Measurements from ENCODE around the gene SLITRK3. TPM values are rescaled to one million over a fixed set of nuclear protein-coding genes. Genes with fewer than 3 reads are reported as not detected.

The SLITRK3 gene
- total and polyA plus RNA-seq, 2 donors (not counting 1 experiment from before 2014, with no cell fraction given): not detected

DNA sequence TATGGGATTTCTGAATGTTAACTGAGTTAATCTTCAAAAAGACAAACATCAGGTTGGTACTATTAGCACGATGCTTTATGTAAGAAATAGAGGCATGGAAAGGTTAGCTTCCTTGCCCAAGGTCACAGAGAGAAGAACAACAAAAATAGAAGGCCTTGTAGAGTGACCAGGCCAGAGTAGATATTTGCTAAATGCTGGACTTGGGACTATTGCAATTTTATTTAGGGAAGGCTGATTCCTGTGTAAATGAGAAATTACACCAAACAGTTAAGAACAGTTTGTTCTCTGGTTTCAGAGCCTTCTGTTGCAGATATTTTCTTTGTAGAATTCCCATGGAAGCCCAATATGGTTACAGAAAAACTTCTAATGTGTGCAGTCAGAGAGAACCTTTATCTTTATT lies 16.4 kb upstream of the SLITRK3 start:
- H3K9ac ChIP-seq (ENCODE audit: low read length): no peak overlapping the region
- ATAC-seq (ENCODE audit: low read depth) (no peak), DNase-seq (no peak)
- no peak overlapping the region for H3K27ac ChIP-seq (ENCODE audit: low read length in 2 of 2)
- H2AFZ ChIP-seq (ENCODE audit: insufficient read depth, low read depth, low read length, poor library complexity, severe bottlenecking): no peak overlapping the region
- no peaks in the 10 kb centered on the region for H4K20me1 ChIP-seq (ENCODE audit: control insufficient read depth, insufficient read depth, low read length, poor library complexity, severe bottlenecking)
- H3K9me3 Mint-ChIP-seq (ENCODE audit: insufficient read depth): no peaks in the 10 kb centered on the region
- H3K36me3 ChIP-seq (replicated peaks in 1 of 2; ENCODE audit: control extremely low read depth in 1 of 2, control insufficient read depth in 1 of 2, extremely low read depth in 1 of 2, insufficient read depth in 2 of 2, low read length in 1 of 2): no peaks in the 10 kb centered on the region
- H3K4me2 ChIP-seq (replicated peaks; ENCODE audit: low read depth, low read length, poor library complexity, severe bottlenecking): no peak overlapping the region
- H3K4me1 ChIP-seq (ENCODE audit: control insufficient read depth in 2 of 2, insufficient read depth in 2 of 2, low read length in 2 of 2): no peaks in the 10 kb centered on the region
- WGBS (ENCODE audit: insufficient coverage): no CpG with 5 or more reads among the region's 1 CpG
- H3K27ac Mint-ChIP-seq: no peak overlapping the region
- no peak overlapping the region for H3K4me3 ChIP-seq (ENCODE audit: control extremely low read depth in 1 of 5, extremely low read depth in 1 of 5, insufficient read depth in 1 of 5, low read depth in 2 of 5, low read length in 4 of 5)
- no peaks in the 10 kb centered on the region for H3K9me3 ChIP-seq (ENCODE audit: control extremely low read depth in 1 of 3, control insufficient read depth in 2 of 3, insufficient read depth in 1 of 3, low read length in 2 of 3)
- ChIA-PET CTCF (no interaction called here), POLR2A (no interaction called here)
- intact Hi-C loops (cut with micrococcal nuclease): no loop called here
- no peaks in the 10 kb centered on the region for H3K4me1 Mint-ChIP-seq
- no peaks in the 10 kb centered on the region for H3K27me3 ChIP-seq (replicated peaks in 1 of 4; ENCODE audit: control extremely low read depth in 1 of 4, control insufficient read depth in 3 of 4, insufficient read depth in 4 of 4, low read length in 3 of 4)
- TF ChIP-seq, protein P1, sequence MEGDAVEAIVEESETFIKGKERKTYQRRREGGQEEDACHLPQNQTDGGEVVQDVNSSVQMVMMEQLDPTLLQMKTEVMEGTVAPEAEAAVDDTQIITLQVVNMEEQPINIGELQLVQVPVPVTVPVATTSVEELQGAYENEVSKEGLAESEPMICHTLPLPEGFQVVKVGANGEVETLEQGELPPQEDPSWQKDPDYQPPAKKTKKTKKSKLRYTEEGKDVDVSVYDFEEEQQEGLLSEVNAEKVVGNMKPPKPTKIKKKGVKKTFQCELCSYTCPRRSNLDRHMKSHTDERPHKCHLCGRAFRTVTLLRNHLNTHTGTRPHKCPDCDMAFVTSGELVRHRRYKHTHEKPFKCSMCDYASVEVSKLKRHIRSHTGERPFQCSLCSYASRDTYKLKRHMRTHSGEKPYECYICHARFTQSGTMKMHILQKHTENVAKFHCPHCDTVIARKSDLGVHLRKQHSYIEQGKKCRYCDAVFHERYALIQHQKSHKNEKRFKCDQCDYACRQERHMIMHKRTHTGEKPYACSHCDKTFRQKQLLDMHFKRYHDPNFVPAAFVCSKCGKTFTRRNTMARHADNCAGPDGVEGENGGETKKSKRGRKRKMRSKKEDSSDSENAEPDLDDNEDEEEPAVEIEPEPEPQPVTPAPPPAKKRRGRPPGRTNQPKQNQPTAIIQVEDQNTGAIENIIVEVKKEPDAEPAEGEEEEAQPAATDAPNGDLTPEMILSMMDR (IDR thresholded peaks at IDR 0.05): no peak
- TF ChIP-seq EZH2 (IDR thresholded peaks at IDR 0.05; ENCODE audit: borderline replicate concordance, insufficient read depth, low read depth, low read length, poor library complexity, severe bottlenecking): no peak
- no peaks in the 10 kb centered on the region for H3K27me3 Mint-ChIP-seq
- H3K4me3 Mint-ChIP-seq: no peak overlapping the region
- H3K79me2 ChIP-seq (ENCODE audit: control insufficient read depth, insufficient read depth, low read length): no peaks in the 10 kb centered on the region

- DNase-seq (no peak), ATAC-seq (ENCODE audit: low read depth) (no peak)
- Histone ChIP-seq H3K4me2 (replicated peaks; ENCODE audit: low read depth, low read length, poor library complexity, severe bottlenecking) (no peak overlapping the region), H2AFZ (ENCODE audit: insufficient read depth, low read depth, low read length, poor library complexity, severe bottlenecking) (no peak overlapping the region), H4K20me1 (ENCODE audit: control insufficient read depth, insufficient read depth, low read length, poor library complexity, severe bottlenecking) (no peaks in the 10 kb centered on the region), H3K4me3 (ENCODE audit: control extremely low read depth in 1 of 5, extremely low read depth in 1 of 5, insufficient read depth in 1 of 5, low read depth in 2 of 5, low read length in 4 of 5) (no peak overlapping the region), H3K27ac (ENCODE audit: low read length in 2 of 2) (no peak overlapping the region), H3K36me3 (replicated peaks in 1 of 2; ENCODE audit: control extremely low read depth in 1 of 2, control insufficient read depth in 1 of 2, extremely low read depth in 1 of 2, insufficient read depth in 2 of 2, low read length in 1 of 2) (no peaks in the 10 kb centered on the region), H3K27me3 (replicated peaks in 1 of 4; ENCODE audit: control extremely low read depth in 1 of 4, control insufficient read depth in 3 of 4, insufficient read depth in 4 of 4, low read length in 3 of 4) (no peaks in the 10 kb centered on the region), H3K4me1 (ENCODE audit: control insufficient read depth in 2 of 2, insufficient read depth in 2 of 2, low read length in 2 of 2) (peaks cover 0 to 2% of the 10 kb centered on the region in 2 donors), H3K9ac (ENCODE audit: low read length) (no peak overlapping the region), H3K9me3 (ENCODE audit: control extremely low read depth in 1 of 3, control insufficient read depth in 2 of 3, insufficient read depth in 1 of 3, low read length in 2 of 3) (peaks cover 0 to 2% (median 0%) of the 10 kb centered on the region in 3 donors), H3K79me2 (ENCODE audit: control insufficient read depth, insufficient read depth, low read length) (no peaks in the 10 kb centered on the region)
- TF ChIP-seq, protein P1 (IDR thresholded peaks at IDR 0.05): no peak
- TF ChIP-seq EZH2 (IDR thresholded peaks at IDR 0.05; ENCODE audit: borderline replicate concordance, insufficient read depth, low read depth, low read length, poor library complexity, severe bottlenecking): no peak
- Mint-ChIP-seq H3K4me3 (no peak overlapping the region), H3K27ac (no peak overlapping the region), H3K9me3 (ENCODE audit: insufficient read depth) (no peaks in the 10 kb centered on the region), H3K4me1 (no peaks in the 10 kb centered on the region), H3K27me3 (no peaks in the 10 kb centered on the region)
- ChIA-PET POLR2A (no interaction called here), CTCF (interaction anchor here (0.5 to 1.3 kb wide), 2 partner anchors 20 to 45 kb away, joined by 3 to 5 read pairs; no protein-coding TSS in a partner anchor)
- 97% methylated on average over 4 of the region's 4 CpGs for WGBS (ENCODE audit: insufficient coverage)
- intact Hi-C loops (cut with micrococcal nuclease): no loop called here
Measured at GRCh38 chr3:165211721-165212120, 15.5 kb upstream of the SLITRK3 start.
